Natural killer cell treated with Interleukin-12 subunit alpha and Interleukin-12 subunit beta and Interleukin-15 and Interleukin-18, amount 100 ng/mL, for 72 hours (primary cell): Measurements from ENCODE around the gene ZDHHC7. TPM values are rescaled to one million over a fixed set of nuclear protein-coding genes. Genes with fewer than 3 reads are reported as not detected.

Experiments used
- ATAC-seq, 2 donors: fragments of 150-1000 bp; cut with Tn5 transposase in 1 of 2; sonication (Bioruptor Pico), chemical (Tn5 transposase) in 1 of 2; 2 replicates each; pipeline ENCODE4 v1.10.0; 2021
- DNase-seq: peaks from one replicate; pipeline ENCODE4 v3.0.0; 2022; ENCODE audit warnings: low spot score
- H3K27ac Mint-ChIP-seq, 2 donors: 1 replicate in 1 of 2; 2 replicates in 1 of 2; pipeline ENCODE4 v1.8.0; 2022; ENCODE audit warnings: mixed read lengths in 2 of 2, mild to moderate bottlenecking in 1 of 2, moderate library complexity in 1 of 2
- H3K27me3 Mint-ChIP-seq, 2 donors: 1 replicate in 1 of 2; 2 replicates in 1 of 2; pipeline ENCODE4 v1.8.0; 2022; ENCODE audit warnings: mixed read lengths in 2 of 2
- H3K36me3 Mint-ChIP-seq: one replicate; pipeline ENCODE4 v1.8.0; 2022; ENCODE audit warnings: mixed read lengths
- H3K4me1 Mint-ChIP-seq, 2 donors: 1 replicate in 1 of 2; 2 replicates in 1 of 2; pipeline ENCODE4 v1.8.0; 2022; ENCODE audit warnings: low read depth in 2 of 2, mixed read lengths in 2 of 2, mild to moderate bottlenecking in 1 of 2
- H3K4me3 Mint-ChIP-seq: one replicate; pipeline ENCODE4 v1.8.0; 2022; ENCODE audit warnings: mixed read lengths
- H3K9me3 Mint-ChIP-seq: 2 replicates; pipeline ENCODE4 v1.8.0; 2022; ENCODE audit warnings: mixed read lengths
- total RNA-seq, 2 donors: library from RNA; stranded (reverse); gene quantifications; one replicate each; pipeline ENCODE4 v1.2.3, GENCODE V29; 2022

The ZDHHC7 gene
- total RNA-seq, 2 donors from 2014 or later: 28.5 to 43.9 TPM

DNA sequence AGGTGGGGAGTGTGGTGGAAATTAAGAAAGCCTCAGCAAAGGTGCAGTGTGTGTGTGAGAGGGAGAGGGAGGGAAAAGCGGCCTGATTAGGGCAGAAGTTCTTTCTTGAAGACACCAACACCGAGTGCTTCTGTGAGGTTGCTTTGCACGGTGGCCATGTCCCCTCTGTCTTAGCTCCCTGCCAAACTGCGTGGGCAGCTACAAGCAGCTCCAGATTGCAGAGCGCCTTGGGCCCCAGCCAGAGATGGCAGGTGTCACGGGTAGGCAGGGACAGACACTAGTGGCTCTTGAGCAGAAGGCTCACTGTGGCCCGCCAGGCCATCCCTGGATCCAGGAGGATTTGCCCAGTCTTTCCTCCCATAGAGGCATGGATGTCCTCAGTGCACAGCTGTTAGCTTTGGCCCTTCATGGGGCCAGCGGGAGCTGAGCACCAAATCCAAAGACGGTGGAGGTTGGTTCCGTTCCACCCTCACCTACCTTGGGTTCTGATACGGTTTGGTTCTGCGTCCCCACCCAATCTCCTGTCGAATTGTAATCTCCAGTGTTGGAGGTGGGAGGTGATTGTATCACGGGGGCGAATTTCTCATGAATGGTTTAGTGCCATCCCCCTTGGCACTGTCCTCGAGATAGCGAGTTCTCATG lies 37.7 kb upstream of the ZDHHC7 start:
- H3K4me3 Mint-ChIP-seq: no peak overlapping the region
- H3K4me1 Mint-ChIP-seq: peaks cover 4 to 5% of the 10 kb centered on the region in 2 donors
- H3K9me3 Mint-ChIP-seq: no peaks in the 10 kb centered on the region
- H3K27me3 Mint-ChIP-seq: peaks cover 0 to 18% of the 10 kb centered on the region in 2 donors
- DNase-seq (peak; percentile 57), ATAC-seq (peak in 1 of 2 donors; percentile 40)
- H3K36me3 Mint-ChIP-seq: no peaks in the 10 kb centered on the region
- no peak overlapping the region for H3K27ac Mint-ChIP-seq

DNA sequence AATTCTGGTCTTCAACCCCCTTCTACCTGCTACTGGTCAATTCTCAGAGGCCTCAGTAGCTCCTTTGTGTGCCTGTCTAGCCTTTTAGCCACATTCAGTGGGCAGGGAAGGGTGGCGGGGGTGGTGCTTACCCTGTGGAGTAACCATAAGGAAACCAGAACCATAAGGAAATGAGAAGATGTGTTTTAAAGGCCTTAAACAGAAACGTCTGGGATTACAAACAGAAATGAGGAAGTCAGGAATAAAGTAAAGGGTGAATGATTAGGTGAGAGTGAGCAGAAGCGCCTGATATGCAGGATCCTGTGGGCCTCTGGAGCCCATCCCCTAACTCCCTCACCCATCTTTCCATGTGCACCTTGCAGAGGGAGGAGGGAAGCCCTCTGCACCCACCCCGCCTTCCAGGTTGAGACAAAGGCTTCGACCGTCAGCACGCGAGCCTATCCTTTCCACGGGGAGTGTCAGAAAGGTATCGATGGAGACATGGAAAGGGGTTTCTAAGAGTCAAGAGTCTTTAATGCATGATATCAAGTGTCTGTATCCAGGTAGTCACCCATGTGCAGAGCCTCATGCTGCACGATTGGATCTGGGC lies 36.6 kb upstream of the ZDHHC7 start:
- H3K4me1 Mint-ChIP-seq: peaks cover 4 to 5% of the 10 kb centered on the region in 2 donors
- no peak overlapping the region for H3K4me3 Mint-ChIP-seq
- no peak for ATAC-seq
- no peak for DNase-seq
- no peak overlapping the region for H3K27ac Mint-ChIP-seq
- no peaks in the 10 kb centered on the region for H3K9me3 Mint-ChIP-seq
- H3K36me3 Mint-ChIP-seq: no peaks in the 10 kb centered on the region
- H3K27me3 Mint-ChIP-seq: peaks cover 0 to 18% of the 10 kb centered on the region in 2 donors

DNA sequence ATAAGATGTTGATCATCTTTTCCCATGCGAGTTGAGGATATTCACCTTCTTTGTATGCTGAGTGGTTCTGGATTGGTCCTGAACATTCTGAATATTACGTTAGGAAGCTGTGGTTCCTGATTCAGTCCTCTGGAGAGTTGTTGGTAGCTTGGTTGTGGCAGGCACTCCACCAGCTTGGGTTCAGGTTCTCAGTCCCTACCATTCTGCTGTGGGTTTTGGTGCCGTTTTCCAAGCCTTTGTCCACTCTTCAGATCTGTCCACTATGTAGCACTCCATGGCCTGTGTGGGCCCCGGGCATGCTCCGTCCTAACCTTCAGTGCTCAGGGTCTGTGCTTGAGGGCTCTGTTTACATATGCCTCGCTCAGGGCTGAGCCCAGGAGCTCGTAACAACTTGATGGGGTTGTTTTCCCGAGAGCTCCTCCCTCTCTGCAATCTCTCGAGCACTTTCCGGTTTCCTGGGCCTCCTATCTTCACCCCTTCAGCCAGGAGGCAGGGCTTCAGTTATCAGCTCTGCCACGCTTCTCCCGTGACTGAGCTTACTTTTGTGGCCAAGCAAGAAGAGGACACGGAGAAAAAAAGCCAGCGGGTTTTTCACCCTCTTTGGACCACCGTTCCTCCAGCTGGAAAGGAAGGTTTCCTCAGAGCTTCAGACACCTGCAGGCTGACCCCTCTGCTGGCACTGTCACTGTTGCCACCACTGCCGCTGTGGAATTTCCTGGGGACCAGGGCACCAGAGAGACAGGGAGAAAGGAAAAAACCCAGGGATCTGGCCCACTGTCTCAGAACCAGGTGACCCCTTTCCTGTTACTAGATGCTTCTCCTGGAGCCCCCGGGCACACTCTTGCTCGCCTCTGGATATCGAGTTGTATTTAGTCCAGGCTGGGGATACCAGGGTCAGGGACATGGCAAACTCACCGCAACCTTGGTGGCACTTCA lies 35.9 kb upstream of the ZDHHC7 start:
- H3K4me1 Mint-ChIP-seq: peaks cover 4 to 5% of the 10 kb centered on the region in 2 donors
- no peak overlapping the region for H3K27ac Mint-ChIP-seq
- H3K9me3 Mint-ChIP-seq: no peaks in the 10 kb centered on the region
- H3K36me3 Mint-ChIP-seq: no peaks in the 10 kb centered on the region
- H3K4me3 Mint-ChIP-seq: no peak overlapping the region
- peak in 1 of 2 donors; percentile 25 for ATAC-seq
- DNase-seq: peak; percentile 18
- peaks cover 0 to 18% of the 10 kb centered on the region in 2 donors for H3K27me3 Mint-ChIP-seq

DNA sequence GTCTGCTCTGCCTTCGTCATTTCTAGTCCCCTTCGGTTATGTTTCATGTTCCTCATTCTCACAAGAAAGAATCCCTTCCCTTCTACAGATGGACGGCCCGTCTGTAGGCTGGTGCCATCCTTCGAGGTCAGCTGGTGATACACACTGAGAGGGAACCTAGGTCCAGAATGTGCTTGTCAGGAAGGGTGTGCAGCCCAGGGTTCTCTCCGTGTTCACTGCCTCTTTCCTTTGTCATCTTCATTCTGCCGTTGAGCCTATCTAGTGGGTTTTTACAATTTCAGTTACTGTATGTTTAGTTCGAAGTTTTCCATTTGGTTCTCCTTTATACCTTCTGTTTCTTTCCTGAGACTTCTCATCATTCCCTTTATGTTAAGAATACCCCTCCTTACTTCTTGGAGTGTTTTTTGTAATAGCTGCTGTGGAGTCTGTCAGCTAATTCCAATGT lies 35.2 kb upstream of the ZDHHC7 start:
- no peak for ATAC-seq
- no peak overlapping the region for H3K4me3 Mint-ChIP-seq
- H3K36me3 Mint-ChIP-seq: no peaks in the 10 kb centered on the region
- DNase-seq: peak; percentile 12
- H3K27me3 Mint-ChIP-seq: peaks cover 0 to 15% of the 10 kb centered on the region in 2 donors
- H3K9me3 Mint-ChIP-seq: no peaks in the 10 kb centered on the region
- peak overlapping the region in 1 of 2 donors; percentile 11 for H3K27ac Mint-ChIP-seq
- H3K4me1 Mint-ChIP-seq: peaks cover 4 to 5% of the 10 kb centered on the region in 2 donors

DNA sequence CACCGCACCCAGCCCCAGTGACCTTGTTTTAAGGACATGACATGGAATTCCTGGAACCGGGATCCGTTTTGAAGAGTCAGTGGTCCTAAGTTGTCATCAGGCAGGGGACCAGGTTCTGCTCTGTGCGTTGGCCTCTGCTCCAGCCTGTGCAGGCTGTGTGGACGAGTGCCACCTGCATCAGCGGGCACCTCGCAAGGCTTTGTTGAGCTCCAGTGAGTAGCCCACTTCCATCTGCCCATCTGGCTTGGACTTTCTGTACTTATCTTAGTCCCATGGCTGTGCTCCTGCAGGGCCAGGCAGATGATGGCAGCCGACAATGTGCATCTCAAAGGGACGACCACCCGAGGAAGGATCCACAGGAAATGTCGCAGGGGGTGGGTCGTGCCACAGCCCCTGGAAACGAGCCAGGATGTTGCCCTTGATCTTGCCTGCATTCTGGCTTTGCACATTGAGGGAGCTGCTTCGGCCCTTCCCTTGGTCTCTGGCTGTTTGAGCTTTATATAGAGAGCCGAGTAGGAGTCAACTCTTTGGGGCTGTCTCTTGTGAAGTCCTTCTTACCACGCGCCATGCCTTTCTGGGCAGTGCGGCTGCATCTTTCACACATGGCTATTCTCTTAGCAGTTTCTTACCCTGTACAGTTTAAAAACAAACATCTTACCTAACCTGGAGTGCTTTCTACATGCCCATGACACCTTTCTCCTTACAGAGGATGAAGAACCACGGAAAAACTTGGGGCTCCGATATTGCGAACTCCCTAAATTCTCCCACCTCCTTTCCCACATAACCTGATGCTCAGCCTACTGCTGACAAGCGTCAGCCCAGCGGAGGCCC lies 34.5 kb upstream of the ZDHHC7 start:
- Mint-ChIP-seq H3K4me3 (no peak overlapping the region), H3K4me1 (peaks cover 4 to 5% of the 10 kb centered on the region in 2 donors), H3K36me3 (no peaks in the 10 kb centered on the region), H3K27me3 (peaks cover 0 to 14% of the 10 kb centered on the region in 2 donors), H3K9me3 (no peaks in the 10 kb centered on the region), H3K27ac (peak overlapping the region in 1 of 2 donors; percentile 11)
- ATAC-seq (no peak), DNase-seq (peak; percentile 34)

DNA sequence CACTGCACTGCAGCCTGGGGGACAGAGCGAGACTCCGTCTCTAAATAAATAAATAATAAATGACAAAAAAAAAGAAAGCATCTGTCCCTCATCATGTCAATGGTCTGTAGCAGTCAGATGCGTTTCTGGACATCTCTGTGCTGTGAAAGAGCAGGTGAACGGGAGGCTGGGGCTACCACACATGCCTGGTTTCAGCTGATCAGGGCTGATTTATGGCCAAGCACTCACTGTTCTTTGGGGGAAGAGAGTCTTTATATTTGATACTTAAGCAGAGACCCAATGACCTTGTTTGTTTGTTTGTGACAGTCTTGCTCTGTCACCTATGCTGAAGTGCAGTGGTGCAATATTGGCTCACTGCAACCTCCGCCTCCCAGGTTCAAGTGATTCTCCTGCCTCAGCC lies 33.7 kb upstream of the ZDHHC7 start:
- peaks cover 2 to 4% of the 10 kb centered on the region in 2 donors for H3K4me1 Mint-ChIP-seq
- DNase-seq (no peak), ATAC-seq (no peak)
- H3K36me3 Mint-ChIP-seq: no peaks in the 10 kb centered on the region
- H3K9me3 Mint-ChIP-seq: no peaks in the 10 kb centered on the region
- no peak overlapping the region for H3K27ac Mint-ChIP-seq
- no peak overlapping the region for H3K4me3 Mint-ChIP-seq
- H3K27me3 Mint-ChIP-seq: peaks cover 0 to 14% of the 10 kb centered on the region in 2 donors

DNA sequence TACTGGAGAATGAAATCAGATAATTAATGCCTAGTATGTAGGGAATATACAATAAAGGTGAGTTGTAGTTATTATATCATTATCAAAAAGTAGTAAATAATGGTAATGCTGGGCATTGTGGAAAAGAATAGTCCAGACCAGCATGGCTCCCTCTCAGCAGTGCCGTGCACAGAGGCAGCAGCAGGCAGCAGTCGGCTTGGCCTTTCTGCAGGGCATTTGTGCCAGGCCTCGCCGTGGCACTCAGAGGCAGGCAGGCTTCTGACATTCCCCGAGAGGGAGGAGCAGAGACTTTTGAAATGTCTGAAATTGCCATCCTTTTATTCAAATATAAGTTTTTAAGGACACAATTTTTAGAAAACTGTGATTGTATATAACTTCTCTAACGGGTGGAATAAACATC lies 31.3 kb upstream of the ZDHHC7 start:
- DNase-seq (no peak), ATAC-seq (no peak)
- Mint-ChIP-seq H3K27ac (no peak overlapping the region), H3K9me3 (no peaks in the 10 kb centered on the region), H3K36me3 (no peaks in the 10 kb centered on the region), H3K4me3 (no peak overlapping the region), H3K4me1 (peaks cover 0 to 2% of the 10 kb centered on the region in 2 donors), H3K27me3 (peaks cover 0 to 9% of the 10 kb centered on the region in 2 donors)

DNA sequence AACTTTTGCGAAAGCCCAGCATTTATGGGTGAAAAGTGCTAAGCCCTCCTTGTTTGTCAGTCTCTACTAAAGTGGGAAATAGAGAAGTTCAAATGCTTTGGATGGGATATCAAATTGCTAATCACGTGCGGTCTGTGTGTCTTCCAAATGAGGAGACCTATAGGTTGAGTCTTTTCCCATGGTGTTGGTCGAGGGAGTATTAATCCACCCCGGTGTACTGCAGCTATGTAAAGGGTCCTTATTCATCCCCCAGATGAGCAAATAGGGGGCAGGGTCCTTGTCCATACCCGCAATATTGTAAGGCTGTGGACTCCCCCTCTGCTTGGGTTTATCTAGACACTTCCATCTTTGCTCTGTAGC lies 30.8 kb upstream of the ZDHHC7 start:
- no peaks in the 10 kb centered on the region for H3K36me3 Mint-ChIP-seq
- peaks cover 0 to 9% of the 10 kb centered on the region in 2 donors for H3K27me3 Mint-ChIP-seq
- no peak for DNase-seq
- H3K27ac Mint-ChIP-seq: no peak overlapping the region
- ATAC-seq: no peak
- H3K4me3 Mint-ChIP-seq: no peak overlapping the region
- H3K9me3 Mint-ChIP-seq: no peaks in the 10 kb centered on the region
- H3K4me1 Mint-ChIP-seq: peaks cover 0 to 2% of the 10 kb centered on the region in 2 donors

DNA sequence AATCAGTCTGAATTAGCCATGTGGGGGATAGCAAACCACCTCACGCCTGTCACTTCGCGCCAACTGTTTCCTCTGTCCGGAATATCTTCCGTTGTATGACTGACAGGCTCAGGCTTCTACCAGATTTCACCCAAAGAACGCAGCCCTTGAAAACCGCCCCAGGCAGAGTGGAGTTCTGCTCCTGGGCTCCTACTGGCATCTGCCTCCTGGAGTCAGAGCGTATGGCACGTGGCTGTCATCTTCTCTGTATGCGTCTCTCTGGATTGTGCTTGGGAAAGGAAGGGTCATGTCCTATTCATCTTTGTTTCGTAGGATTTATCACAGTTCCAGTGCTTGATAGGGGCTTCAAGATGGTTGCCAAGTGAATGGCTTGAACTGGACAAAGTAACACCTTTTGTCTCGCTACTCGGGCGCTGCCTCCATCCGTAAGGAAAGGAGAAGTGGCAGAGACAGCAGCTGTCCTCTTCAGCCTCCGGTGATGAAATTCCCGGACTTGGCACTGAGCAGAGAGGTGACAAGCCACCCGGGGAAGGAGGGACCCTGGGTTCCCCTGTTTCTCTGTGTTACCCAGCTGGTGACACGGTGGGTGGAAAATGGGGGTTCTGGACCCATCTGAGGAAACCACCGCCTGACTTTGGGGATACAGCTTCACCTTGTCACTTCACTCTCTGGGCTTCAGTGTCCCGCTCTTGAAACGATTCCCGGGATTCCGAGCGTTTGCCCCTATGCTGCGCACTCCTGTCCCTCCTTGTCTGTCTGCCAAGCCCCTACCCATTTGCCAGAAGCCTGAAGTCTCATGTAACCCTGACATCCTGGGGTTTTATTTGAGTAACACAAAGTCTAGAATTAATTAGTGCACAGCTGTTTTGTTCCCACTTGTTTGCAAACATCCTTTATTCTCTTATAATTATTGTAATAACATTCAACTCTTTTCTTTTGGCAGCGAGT lies 30.2 kb upstream of the ZDHHC7 start:
- ATAC-seq: no peak
- Mint-ChIP-seq H3K36me3 (no peaks in the 10 kb centered on the region), H3K27me3 (peaks cover 0 to 6% of the 10 kb centered on the region in 2 donors), H3K27ac (no peak overlapping the region), H3K9me3 (no peaks in the 10 kb centered on the region), H3K4me3 (no peak overlapping the region), H3K4me1 (peaks cover 0 to 2% of the 10 kb centered on the region in 2 donors)
- no peak for DNase-seq

DNA sequence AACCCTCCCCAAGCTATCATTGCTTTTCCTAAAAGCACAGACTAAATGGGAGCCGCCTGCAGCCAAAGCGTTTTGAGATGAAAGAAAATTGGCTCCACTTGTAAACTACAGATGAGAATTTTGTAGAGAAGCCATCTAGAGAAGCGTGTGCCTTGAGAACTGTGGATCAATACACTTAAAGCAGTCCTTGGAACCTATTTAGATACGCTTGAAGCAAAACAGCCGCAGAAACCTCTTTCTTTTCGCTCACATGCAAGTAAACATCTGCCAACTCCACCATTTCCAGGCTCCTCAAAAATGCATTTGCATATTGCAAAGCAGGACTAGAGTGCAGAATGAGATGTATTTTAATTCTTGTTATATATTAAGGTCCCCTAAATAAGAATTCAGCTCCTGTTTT lies 29.4 kb upstream of the ZDHHC7 start:
- Mint-ChIP-seq H3K9me3 (no peaks in the 10 kb centered on the region), H3K4me3 (no peak overlapping the region), H3K27ac (no peak overlapping the region), H3K4me1 (no peaks in the 10 kb centered on the region), H3K36me3 (no peaks in the 10 kb centered on the region), H3K27me3 (no peaks in the 10 kb centered on the region)
- DNase-seq: no peak
- ATAC-seq: no peak

DNA sequence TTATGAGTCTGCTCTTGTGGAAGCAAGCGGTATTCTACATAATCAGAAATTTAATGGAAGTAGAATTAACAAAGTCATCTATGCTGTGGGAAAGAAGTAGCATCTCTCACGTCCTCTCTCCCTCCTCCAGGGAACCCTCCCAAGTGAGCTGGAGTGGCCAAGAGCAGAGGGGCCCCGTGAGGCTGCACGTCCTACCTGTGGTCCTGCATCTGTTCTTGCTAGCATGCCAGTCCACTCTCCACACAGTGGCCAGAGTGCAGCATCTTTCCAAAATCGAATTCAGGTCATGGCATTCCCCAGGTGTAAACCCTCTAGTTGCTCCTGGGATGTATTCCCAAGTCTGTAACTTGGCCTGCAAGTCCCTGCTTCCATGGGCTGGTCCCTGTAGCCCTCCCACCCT lies 26.4 kb upstream of the ZDHHC7 start:
- Mint-ChIP-seq H3K9me3 (no peaks in the 10 kb centered on the region), H3K27me3 (no peaks in the 10 kb centered on the region), H3K36me3 (no peaks in the 10 kb centered on the region), H3K4me1 (no peaks in the 10 kb centered on the region), H3K27ac (no peak overlapping the region), H3K4me3 (no peak overlapping the region)
- no peak for DNase-seq
- no peak for ATAC-seq

DNA sequence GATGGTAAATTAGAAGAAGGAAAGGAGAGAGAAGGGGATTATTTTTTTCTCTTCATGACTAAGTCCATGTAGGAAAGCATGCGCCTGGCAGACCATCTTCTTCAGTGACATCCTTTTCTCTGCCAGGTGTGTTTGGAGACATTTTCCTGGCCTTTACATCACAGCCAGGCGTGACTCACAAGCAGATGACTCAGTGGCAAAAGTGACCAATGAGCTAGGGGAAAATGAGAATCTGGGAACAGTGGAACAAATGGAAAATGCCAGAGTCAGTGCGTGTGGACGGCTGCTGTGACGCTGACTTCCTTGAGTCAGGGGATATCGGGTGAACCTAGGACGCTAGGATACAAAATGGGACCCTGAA lies 25.7 kb upstream of the ZDHHC7 start:
- H3K4me1 Mint-ChIP-seq: no peaks in the 10 kb centered on the region
- no peaks in the 10 kb centered on the region for H3K27me3 Mint-ChIP-seq
- no peak overlapping the region for H3K27ac Mint-ChIP-seq
- DNase-seq (no peak), ATAC-seq (no peak)
- H3K4me3 Mint-ChIP-seq: no peak overlapping the region
- no peaks in the 10 kb centered on the region for H3K36me3 Mint-ChIP-seq
- no peaks in the 10 kb centered on the region for H3K9me3 Mint-ChIP-seq
